ENCODE results near the gene EXTL2. TPM values are rescaled to one million over a fixed set of nuclear protein-coding genes. Genes with fewer than 3 reads are reported as not detected.

The EXTL2 gene
- total and polyA plus RNA-seq, 2 experiments from 2014 or later = 51.9 to 54.6 TPM

DNA sequence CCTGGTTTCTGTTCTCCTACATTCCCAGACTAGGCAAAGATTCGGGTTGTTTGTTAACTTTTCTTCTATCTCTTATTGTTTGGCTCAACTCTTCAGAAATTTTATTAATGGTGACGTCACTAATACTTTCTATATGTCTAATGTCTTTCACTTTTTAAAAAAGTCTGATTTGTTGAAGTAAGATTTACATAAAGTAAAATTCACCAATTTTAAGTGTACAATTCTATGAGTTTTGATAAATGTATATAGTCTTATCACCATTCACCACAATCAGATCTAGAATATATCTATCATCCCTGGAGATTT lies 27.8 kb downstream of the EXTL2 start:
- H3K9me2 ChIP-seq (ENCODE audit: insufficient read depth) = no peaks in the 10 kb centered on the region
- no peak overlapping the region for H3K9ac ChIP-seq
- no peak overlapping the region for H3K4me3 ChIP-seq
- peaks cover 23% of the 10 kb centered on the region for H3F3A ChIP-seq (ENCODE audit: insufficient read depth)
- no peaks in the 10 kb centered on the region for H3K27me3 ChIP-seq (replicated peaks; ENCODE audit: insufficient read depth)
- no peak for DNase-seq
- H3K4me1 ChIP-seq (ENCODE audit: insufficient read depth) = peaks cover 35% of the 10 kb centered on the region
- peak overlapping the region; percentile 70 for H2AFZ ChIP-seq
- no peaks in the 10 kb centered on the region for H3K79me2 ChIP-seq (ENCODE audit: insufficient read depth)
- no peak overlapping the region for H3K4me2 ChIP-seq (ENCODE audit: unreplicated experiment)
- no peak overlapping the region; the same call in 1 of the 2 replicates for H3K27ac ChIP-seq
- no peaks in the 10 kb centered on the region for H4K20me1 ChIP-seq (ENCODE audit: insufficient read depth)
- no peak for TF ChIP-seq EZH2phosphoT487 (IDR thresholded peaks at IDR 0.05; ENCODE audit: insufficient read depth, low read depth)
- no peak for TF ChIP-seq EZH2 (IDR thresholded peaks at IDR 0.05; ENCODE audit: insufficient read depth, poor library complexity, severe bottlenecking)
- 49 to 50% methylated on average over 2 of the region's 2 CpGs for WGBS, 2 experiments (ENCODE audit: low coverage in 1 of 2, low lambda C conversion rate in 2 of 2, missing lambda C conversion rate in 2 of 2)
- in situ Hi-C loops (cut with MboI) = loop anchor here (10.0 kb wide), 1 partner anchor 262 kb away; no protein-coding TSS in a partner anchor
- H3K9me3 ChIP-seq (ENCODE audit: low read depth) = no peaks in the 10 kb centered on the region
- no peaks in the 10 kb centered on the region for H3K36me3 ChIP-seq (ENCODE audit: low read depth)

DNA sequence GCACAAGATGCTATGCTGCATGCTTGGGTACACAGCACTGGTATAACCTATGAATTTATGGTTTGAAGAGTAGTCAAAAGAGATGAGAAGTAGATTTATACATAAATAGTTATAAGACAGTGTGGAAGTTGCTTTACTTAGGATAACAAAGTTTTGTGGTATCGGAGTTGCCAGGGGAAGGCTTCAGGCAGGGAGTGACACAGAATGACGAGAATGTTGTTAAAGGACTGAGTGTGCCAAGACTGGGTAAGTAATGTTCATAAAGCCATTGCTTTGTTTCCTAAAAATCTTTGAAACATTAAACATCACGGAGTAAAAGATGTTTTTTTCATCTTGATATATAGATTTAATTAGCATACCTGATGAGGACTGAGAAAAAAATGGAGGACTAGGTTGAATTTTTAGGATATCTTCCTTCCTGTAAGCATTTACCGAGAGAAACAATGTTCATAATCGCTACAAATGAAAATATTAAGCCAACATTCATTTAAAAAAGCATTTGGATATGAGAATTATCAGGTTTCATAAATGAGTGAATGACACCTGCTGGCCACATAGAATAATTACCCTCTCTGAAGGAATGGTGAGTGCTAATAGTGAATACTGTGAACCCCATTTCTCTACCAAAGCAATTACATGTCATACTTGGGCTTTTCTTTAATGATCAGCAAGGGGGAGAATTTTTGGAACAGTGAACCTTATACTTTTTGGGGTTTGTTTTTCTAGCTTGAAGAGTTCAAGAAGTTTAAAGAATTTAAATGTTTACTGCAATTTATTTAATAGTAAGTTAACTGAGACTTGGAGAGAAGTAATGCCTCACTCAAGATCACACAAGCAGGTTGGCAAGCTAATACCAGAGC lies 28.4 kb downstream of the EXTL2 start:
- peak overlapping the region; percentile 73 for H3K4me2 ChIP-seq (ENCODE audit: unreplicated experiment)
- H2AFZ ChIP-seq = peak overlapping the region; percentile 70
- no peaks in the 10 kb centered on the region for H4K20me1 ChIP-seq (ENCODE audit: insufficient read depth)
- H3K27me3 ChIP-seq (replicated peaks; ENCODE audit: insufficient read depth) = no peaks in the 10 kb centered on the region
- H3K9me3 ChIP-seq (ENCODE audit: low read depth) = no peaks in the 10 kb centered on the region
- peak overlapping the region; percentile 47 for H3K27ac ChIP-seq
- 9 to 10% methylated on average over 5 of the region's 5 CpGs for WGBS, 2 experiments (ENCODE audit: low coverage in 1 of 2, low lambda C conversion rate in 2 of 2, missing lambda C conversion rate in 2 of 2)
- H3K4me1 ChIP-seq (ENCODE audit: insufficient read depth) = peaks cover 41% of the 10 kb centered on the region
- H3K9me2 ChIP-seq (ENCODE audit: insufficient read depth) = no peaks in the 10 kb centered on the region
- H3K9ac ChIP-seq = peak overlapping the region; percentile 2; the same call in 1 of the 2 replicates
- peak; percentile 71 for DNase-seq
- peaks cover 29% of the 10 kb centered on the region for H3F3A ChIP-seq (ENCODE audit: insufficient read depth)
- H3K36me3 ChIP-seq (ENCODE audit: low read depth) = no peaks in the 10 kb centered on the region
- in situ Hi-C loops (cut with MboI) = loop anchor here (10.0 kb wide), 1 partner anchor 261 kb away; no protein-coding TSS in a partner anchor
- TF ChIP-seq EZH2 (IDR thresholded peaks at IDR 0.05; ENCODE audit: insufficient read depth, poor library complexity, severe bottlenecking) (no peak), EZH2phosphoT487 (IDR thresholded peaks at IDR 0.05; ENCODE audit: insufficient read depth, low read depth) (no peak)
- no peaks in the 10 kb centered on the region for H3K79me2 ChIP-seq (ENCODE audit: insufficient read depth)
- 0 out of 2 replicates have a peak overlapping the region, but pooled peaks have one; percentile 29 for H3K4me3 ChIP-seq

- H3K27ac ChIP-seq = peak overlapping the region; percentile 76
- no peaks in the 10 kb centered on the region for H3K27me3 ChIP-seq (replicated peaks; ENCODE audit: insufficient read depth)
- H3K9me2 ChIP-seq (ENCODE audit: insufficient read depth) = no peaks in the 10 kb centered on the region
- WGBS, 2 experiments (ENCODE audit: low coverage in 1 of 2, low lambda C conversion rate in 2 of 2, missing lambda C conversion rate in 2 of 2) = 5 to 13% methylated on average over 2 of the region's 2 CpGs
- peak overlapping the region; percentile 32 for H3K9ac ChIP-seq
- TF ChIP-seq EZH2 (IDR thresholded peaks at IDR 0.05; ENCODE audit: insufficient read depth, poor library complexity, severe bottlenecking) = no peak
- TF ChIP-seq EZH2phosphoT487 (IDR thresholded peaks at IDR 0.05; ENCODE audit: insufficient read depth, low read depth) = no peak
- peaks cover 53% of the 10 kb centered on the region for H3K4me1 ChIP-seq (ENCODE audit: insufficient read depth)
- H3K4me3 ChIP-seq = 0 out of 2 replicates have a peak overlapping the region, but pooled peaks have one; percentile 17
- DNase-seq = peak; percentile 83
- peak overlapping the region; percentile 16 for H2AFZ ChIP-seq
- peaks cover 36% of the 10 kb centered on the region for H3F3A ChIP-seq (ENCODE audit: insufficient read depth)
- no peaks in the 10 kb centered on the region for H3K9me3 ChIP-seq (ENCODE audit: low read depth)
- peak overlapping the region; percentile 71 for H3K4me2 ChIP-seq (ENCODE audit: unreplicated experiment)
- no peaks in the 10 kb centered on the region for H3K36me3 ChIP-seq (ENCODE audit: low read depth)
- H4K20me1 ChIP-seq (ENCODE audit: insufficient read depth) = no peaks in the 10 kb centered on the region
- H3K79me2 ChIP-seq (ENCODE audit: insufficient read depth) = no peaks in the 10 kb centered on the region
- in situ Hi-C loops (cut with MboI) = loop anchor here (10.0 kb wide), 1 partner anchor 258 kb away; no protein-coding TSS in a partner anchor
Observed at GRCh38 chr1:100862591-100862990, 32.1 kb downstream of the EXTL2 start.

DNA sequence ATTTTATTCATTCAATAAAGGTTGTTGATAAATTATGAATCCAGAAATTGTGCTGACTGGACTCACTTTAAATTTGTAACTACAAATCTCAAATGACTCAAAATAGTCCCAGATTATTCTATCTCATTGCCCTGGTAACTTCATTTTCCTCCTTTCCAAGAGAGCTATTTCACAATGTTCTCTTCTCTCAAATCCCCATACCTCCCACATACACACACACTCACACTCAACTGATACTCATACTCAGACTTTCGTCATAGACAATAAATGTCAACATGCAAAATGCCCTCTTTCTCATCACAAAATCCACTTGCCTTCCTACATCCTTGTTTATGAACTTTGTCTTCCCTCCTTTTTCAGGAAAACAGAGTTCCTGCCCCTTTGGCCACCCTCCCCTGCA lies 33.3 kb downstream of the EXTL2 start:
- DNase-seq = peak; percentile 81
- WGBS, 2 experiments (ENCODE audit: low coverage in 1 of 2, low lambda C conversion rate in 2 of 2, missing lambda C conversion rate in 2 of 2) = 45 to 48% methylated on average over 1 of the region's 1 CpG

More for the DNA sequence above, 33.3 kb downstream of the EXTL2 start:
- TF ChIP-seq EZH2 (IDR thresholded peaks at IDR 0.05; ENCODE audit: insufficient read depth, poor library complexity, severe bottlenecking) = no peak
- TF ChIP-seq EZH2phosphoT487 (IDR thresholded peaks at IDR 0.05; ENCODE audit: insufficient read depth, low read depth) = no peak
- Histone ChIP-seq H3K4me2 (ENCODE audit: unreplicated experiment) (peak overlapping the region; percentile 12), H3K36me3 (ENCODE audit: low read depth) (no peaks in the 10 kb centered on the region), H2AFZ (no peak overlapping the region), H3K9me2 (ENCODE audit: insufficient read depth) (no peaks in the 10 kb centered on the region), H3K79me2 (ENCODE audit: insufficient read depth) (no peaks in the 10 kb centered on the region), H3K27me3 (replicated peaks; ENCODE audit: insufficient read depth) (no peaks in the 10 kb centered on the region), H3K4me1 (ENCODE audit: insufficient read depth) (peaks cover 49% of the 10 kb centered on the region), H3K9ac (0 out of 2 replicates have a peak overlapping the region, but pooled peaks have one; percentile 32), H3K27ac (peak overlapping the region; percentile 76), H3K4me3 (no peak overlapping the region), H4K20me1 (ENCODE audit: insufficient read depth) (no peaks in the 10 kb centered on the region), H3F3A (ENCODE audit: insufficient read depth) (peaks cover 31% of the 10 kb centered on the region), H3K9me3 (ENCODE audit: low read depth) (no peaks in the 10 kb centered on the region)
- in situ Hi-C loops (cut with MboI) = loop anchor here (10.0 kb wide), 1 partner anchor 257 kb away; no protein-coding TSS in a partner anchor
